Central memory CD8-positive, alpha-beta T cell (primary cell): ENCODE results near the gene UEVLD.
"Not testable (repeated sequence)": the region's sequence is repeated elsewhere in the genome, so short reads cannot be mapped to it uniquely, and the experiment has no call there.

ENCODE experiments used
- ATAC-seq: fragments of 150-1000 bp; cut with Tn5 transposase; replicated peaks from 2 replicates; pipeline ENCODE4 v1.10.0; 2022; ENCODE audit warnings: mild to moderate bottlenecking, moderate FRiP score, moderate number of reproducible peaks; ENCODE audit not compliant: poor library complexity, severe bottlenecking; ENCODE audit errors: extremely low read depth
- DNase-seq, 2 donors: peaks; one replicate each; pipeline ENCODE4 v3.0.0; 2021; ENCODE audit warnings: low spot score in 2 of 2
- H3K27ac Mint-ChIP-seq: one replicate; pipeline ENCODE4 v1.8.0; 2022; ENCODE audit warnings: low read depth, mild to moderate bottlenecking, moderate library complexity, mixed read lengths
- H3K27me3 Mint-ChIP-seq: one replicate; pipeline ENCODE4 v1.8.0; 2022; ENCODE audit warnings: mixed read lengths
- H3K36me3 Mint-ChIP-seq: one replicate; pipeline ENCODE4 v1.8.0; 2022; ENCODE audit warnings: mild to moderate bottlenecking, moderate library complexity, mixed read lengths; ENCODE audit not compliant: insufficient read depth
- H3K4me1 Mint-ChIP-seq: one replicate; pipeline ENCODE4 v1.8.0; 2022; ENCODE audit warnings: mixed read lengths
- H3K4me3 Mint-ChIP-seq: one replicate; pipeline ENCODE4 v1.8.0; 2022; ENCODE audit warnings: mild to moderate bottlenecking, moderate library complexity, mixed read lengths
- H3K9me3 Mint-ChIP-seq: one replicate; pipeline ENCODE4 v1.8.0; 2022; ENCODE audit warnings: mixed read lengths

UEVLD gene

GRCh38 chr11:18612394-18612793, 23.9 kb upstream of the UEVLD start:
- H3K27me3 Mint-ChIP-seq, result no peaks in the 10 kb centered on the region
- H3K4me3 Mint-ChIP-seq, result no peak overlapping the region
- H3K36me3 Mint-ChIP-seq, result peaks cover 49% of the 10 kb centered on the region
- ATAC-seq (no peak), DNase-seq (no peak)
- no peak overlapping the region for H3K27ac Mint-ChIP-seq
- H3K4me1 Mint-ChIP-seq, result peaks cover 11% of the 10 kb centered on the region
- H3K9me3 Mint-ChIP-seq, result no peaks in the 10 kb centered on the region

- Mint-ChIP-seq H3K36me3 (peaks cover 56% of the 10 kb centered on the region), H3K27me3 (no peaks in the 10 kb centered on the region), H3K4me3 (no peak overlapping the region), H3K9me3 (no peaks in the 10 kb centered on the region), H3K4me1 (peaks cover 11% of the 10 kb centered on the region), H3K27ac (no peak overlapping the region)
- no peak for DNase-seq
- no peak for ATAC-seq
These were observed 22.7 kb upstream of the UEVLD start for GRCh38 chr11:18611196-18611595.

GRCh38 chr11:18608376-18608775, 19.8 kb upstream of the UEVLD start:
- Mint-ChIP-seq H3K4me3 (no peak overlapping the region), H3K27ac (no peak overlapping the region), H3K9me3 (no peaks in the 10 kb centered on the region), H3K27me3 (no peaks in the 10 kb centered on the region), H3K36me3 (peaks cover 38% of the 10 kb centered on the region), H3K4me1 (no peaks in the 10 kb centered on the region)
- no peak for ATAC-seq
- no peak for DNase-seq

- peaks cover 4% of the 10 kb centered on the region for H3K36me3 Mint-ChIP-seq
- DNase-seq, result no peak
- H3K9me3 Mint-ChIP-seq, result no peaks in the 10 kb centered on the region
- no peaks in the 10 kb centered on the region for H3K4me1 Mint-ChIP-seq
- no peaks in the 10 kb centered on the region for H3K27me3 Mint-ChIP-seq
- H3K27ac Mint-ChIP-seq, result no peak overlapping the region
- ATAC-seq, result no peak
- H3K4me3 Mint-ChIP-seq, result no peak overlapping the region
These were observed 12.5 kb upstream of the UEVLD start for GRCh38 chr11:18600915-18601569.

GRCh38 chr11:18599739-18600230, 11.3 kb upstream of the UEVLD start, which contains the start of gene MISFA:
Gene MISFA (plus strand): TSS chr11:18599789. CDS start chr11:18599929, 140 bp downstream.
- H3K9me3 Mint-ChIP-seq, result no peaks in the 10 kb centered on the region
- no peak within 1 kb of the TSS for H3K4me3 Mint-ChIP-seq
- peaks cover 1% of the 10 kb centered on the region for H3K36me3 Mint-ChIP-seq
- ATAC-seq (no peak), DNase-seq (no peak)
- H3K27ac Mint-ChIP-seq, result no peak within 1 kb of the TSS
- no peaks in the 10 kb centered on the region for H3K4me1 Mint-ChIP-seq
- no peaks in the 10 kb centered on the region for H3K27me3 Mint-ChIP-seq

GRCh38 chr11:18594999-18595749, 6.6 kb upstream of the UEVLD start:
- Mint-ChIP-seq H3K27me3 (no peaks in the 10 kb centered on the region), H3K4me3 (no peak overlapping the region), H3K27ac (no peak overlapping the region), H3K9me3 (no peaks in the 10 kb centered on the region), H3K36me3 (peaks cover 2% of the 10 kb centered on the region), H3K4me1 (no peaks in the 10 kb centered on the region)
- ATAC-seq, result no peak
- no peak for DNase-seq

- ATAC-seq, H3K36me3 Mint-ChIP-seq, H3K4me3 Mint-ChIP-seq, DNase-seq, H3K27ac Mint-ChIP-seq, H3K4me1 Mint-ChIP-seq, H3K9me3 Mint-ChIP-seq, H3K27me3 Mint-ChIP-seq: not testable (repeated sequence)
These were observed 5.6 kb upstream of the UEVLD start for GRCh38 chr11:18594088-18594487.

- H3K27ac Mint-ChIP-seq, result no peak overlapping the region
- H3K36me3 Mint-ChIP-seq, result peaks cover 2% of the 10 kb centered on the region
- ATAC-seq (no peak), DNase-seq (no peak)
- H3K9me3 Mint-ChIP-seq, result no peaks in the 10 kb centered on the region
- H3K27me3 Mint-ChIP-seq, result no peaks in the 10 kb centered on the region
- no peak overlapping the region for H3K4me3 Mint-ChIP-seq
- H3K4me1 Mint-ChIP-seq, result no peaks in the 10 kb centered on the region
These were observed 2.0 kb upstream of the UEVLD start for GRCh38 chr11:18590571-18590970.

- Mint-ChIP-seq H3K27ac (peak overlapping the region; percentile 29), H3K4me3 (no peak overlapping the region), H3K4me1 (peaks cover 7% of the 10 kb centered on the region), H3K27me3 (no peaks in the 10 kb centered on the region), H3K36me3 (peaks cover 3% of the 10 kb centered on the region), H3K9me3 (no peaks in the 10 kb centered on the region)
- no peak for ATAC-seq
- no peak for DNase-seq
These were observed 6.7 kb downstream of the UEVLD start for GRCh38 chr11:18581825-18582224.

- Mint-ChIP-seq H3K4me1 (peaks cover 7% of the 10 kb centered on the region), H3K27ac (no peak overlapping the region), H3K9me3 (no peaks in the 10 kb centered on the region), H3K27me3 (no peaks in the 10 kb centered on the region), H3K4me3 (no peak overlapping the region), H3K36me3 (peaks cover 9% of the 10 kb centered on the region)
- no peak for DNase-seq
- ATAC-seq, result no peak
These were observed 8.3 kb downstream of the UEVLD start for GRCh38 chr11:18580113-18580766.

- peak overlapping the region; percentile 35 for H3K27ac Mint-ChIP-seq
These were observed 9.4 kb downstream of the UEVLD start for GRCh38 chr11:18578975-18579598.

GRCh38 chr11:18575361-18575760, 13.2 kb downstream of the UEVLD start:
- Mint-ChIP-seq H3K4me3 (no peak overlapping the region), H3K4me1 (peaks cover 7% of the 10 kb centered on the region), H3K27me3 (no peaks in the 10 kb centered on the region), H3K27ac (no peak overlapping the region), H3K36me3 (peaks cover 22% of the 10 kb centered on the region), H3K9me3 (no peaks in the 10 kb centered on the region)
- ATAC-seq, result no peak
- DNase-seq, result no peak

More at GRCh38 chr11:18578975-18579598, 9.4 kb downstream of the UEVLD start:
- H3K4me3 Mint-ChIP-seq, result peak overlapping the region; percentile 19
- H3K4me1 Mint-ChIP-seq, result peaks cover 7% of the 10 kb centered on the region
- peak; percentile 58 for ATAC-seq
- H3K9me3 Mint-ChIP-seq, result no peaks in the 10 kb centered on the region
- no peaks in the 10 kb centered on the region for H3K27me3 Mint-ChIP-seq
- peaks cover 14% of the 10 kb centered on the region for H3K36me3 Mint-ChIP-seq
- no peak for DNase-seq
